Astrocyte (in vitro differentiated cells and primary cell): Measurements from ENCODE around the gene UBE2D1.

Experiments
- EZH2 ChIP-seq: IDR thresholded peaks from 2 replicates; pipeline ENCODE4 v1.6.1; 2012; ENCODE audit warnings: mild to moderate bottlenecking, low read length, inconsistent platforms; ENCODE audit not compliant: insufficient read depth
- TF ChIP-seq, protein P1 (sequence below): IDR thresholded peaks from 2 replicates; pipeline ENCODE4 v1.5.1; 2011; ENCODE audit warnings: low read depth, mild to moderate bottlenecking, inconsistent platforms, low read length, moderate library complexity; ENCODE audit not compliant: insufficient read depth

DNA sequence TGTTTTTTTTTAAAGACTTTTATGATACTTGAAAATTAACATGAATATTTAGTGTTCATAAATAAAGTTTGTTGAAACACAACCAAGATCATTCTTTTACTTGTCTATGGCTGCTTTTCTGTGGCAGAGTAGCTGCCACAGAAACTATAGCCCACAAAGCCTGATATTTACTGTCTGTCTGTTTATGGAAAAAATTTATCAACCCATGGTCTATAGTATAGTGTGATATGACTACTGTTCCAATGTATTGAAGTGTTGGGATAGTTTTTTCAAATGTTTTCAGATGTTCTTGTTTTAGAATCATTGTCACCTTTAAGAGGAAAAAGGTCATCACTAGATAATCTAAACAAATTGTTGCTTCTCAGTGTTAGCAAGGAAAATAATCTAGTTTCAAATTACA lies 61.3 kb downstream of the UBE2D1 start:
- TF ChIP-seq, protein P1, sequence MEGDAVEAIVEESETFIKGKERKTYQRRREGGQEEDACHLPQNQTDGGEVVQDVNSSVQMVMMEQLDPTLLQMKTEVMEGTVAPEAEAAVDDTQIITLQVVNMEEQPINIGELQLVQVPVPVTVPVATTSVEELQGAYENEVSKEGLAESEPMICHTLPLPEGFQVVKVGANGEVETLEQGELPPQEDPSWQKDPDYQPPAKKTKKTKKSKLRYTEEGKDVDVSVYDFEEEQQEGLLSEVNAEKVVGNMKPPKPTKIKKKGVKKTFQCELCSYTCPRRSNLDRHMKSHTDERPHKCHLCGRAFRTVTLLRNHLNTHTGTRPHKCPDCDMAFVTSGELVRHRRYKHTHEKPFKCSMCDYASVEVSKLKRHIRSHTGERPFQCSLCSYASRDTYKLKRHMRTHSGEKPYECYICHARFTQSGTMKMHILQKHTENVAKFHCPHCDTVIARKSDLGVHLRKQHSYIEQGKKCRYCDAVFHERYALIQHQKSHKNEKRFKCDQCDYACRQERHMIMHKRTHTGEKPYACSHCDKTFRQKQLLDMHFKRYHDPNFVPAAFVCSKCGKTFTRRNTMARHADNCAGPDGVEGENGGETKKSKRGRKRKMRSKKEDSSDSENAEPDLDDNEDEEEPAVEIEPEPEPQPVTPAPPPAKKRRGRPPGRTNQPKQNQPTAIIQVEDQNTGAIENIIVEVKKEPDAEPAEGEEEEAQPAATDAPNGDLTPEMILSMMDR, result no peak
- TF ChIP-seq EZH2, result no peak
